ENCODE measurements around the gene CA5A.
A peak's percentile ranks its signal among the peaks of the same experiment; 100 is the strongest.

CA5A gene

GRCh38 chr16:87850009-87851006, 86.0 kb downstream of the CA5A start:
- no peaks in the 10 kb centered on the region for H3K9me3 ChIP-seq (ENCODE audit: control insufficient read depth in 2 of 2, low read length in 2 of 2)
- no peaks in the 10 kb centered on the region for H3K27me3 ChIP-seq (ENCODE audit: control insufficient read depth in 2 of 2, insufficient read depth in 2 of 2, low read length in 2 of 2)
- peaks cover 0 to 6% of the 10 kb centered on the region in 2 donors for H3K36me3 ChIP-seq (ENCODE audit: control insufficient read depth in 2 of 2, insufficient read depth in 2 of 2, low read length in 2 of 2)
- H3K4me3 ChIP-seq (ENCODE audit: low read length in 2 of 2): no peak overlapping the region
- no peak overlapping the region for H3K27ac ChIP-seq (ENCODE audit: low read depth in 2 of 2, low read length in 2 of 2)
- peak overlapping the region in 1 of 2 donors; percentile 32 for H3K9ac ChIP-seq (ENCODE audit: low read depth in 1 of 2, low read length in 2 of 2)
- H3K4me1 ChIP-seq (ENCODE audit: control insufficient read depth in 2 of 2, insufficient read depth in 2 of 2, low read length in 2 of 2): peaks cover 15 to 22% of the 10 kb centered on the region in 2 donors

- Histone ChIP-seq H3K4me3 (ENCODE audit: low read length in 2 of 2) (no peak overlapping the region), H3K9ac (ENCODE audit: low read depth in 1 of 2, low read length in 2 of 2) (no peak overlapping the region), H3K9me3 (ENCODE audit: control insufficient read depth in 2 of 2, low read length in 2 of 2) (no peaks in the 10 kb centered on the region), H3K36me3 (ENCODE audit: control insufficient read depth in 2 of 2, insufficient read depth in 2 of 2, low read length in 2 of 2) (peaks cover 0 to 6% of the 10 kb centered on the region in 2 donors), H3K4me1 (ENCODE audit: control insufficient read depth in 2 of 2, insufficient read depth in 2 of 2, low read length in 2 of 2) (peaks cover 15 to 17% of the 10 kb centered on the region in 2 donors), H3K27me3 (ENCODE audit: control insufficient read depth in 2 of 2, insufficient read depth in 2 of 2, low read length in 2 of 2) (no peaks in the 10 kb centered on the region), H3K27ac (ENCODE audit: low read depth in 2 of 2, low read length in 2 of 2) (no peak overlapping the region)
Observed at GRCh38 chr16:87849419-87850008, 86.8 kb downstream of the CA5A start.

DNA sequence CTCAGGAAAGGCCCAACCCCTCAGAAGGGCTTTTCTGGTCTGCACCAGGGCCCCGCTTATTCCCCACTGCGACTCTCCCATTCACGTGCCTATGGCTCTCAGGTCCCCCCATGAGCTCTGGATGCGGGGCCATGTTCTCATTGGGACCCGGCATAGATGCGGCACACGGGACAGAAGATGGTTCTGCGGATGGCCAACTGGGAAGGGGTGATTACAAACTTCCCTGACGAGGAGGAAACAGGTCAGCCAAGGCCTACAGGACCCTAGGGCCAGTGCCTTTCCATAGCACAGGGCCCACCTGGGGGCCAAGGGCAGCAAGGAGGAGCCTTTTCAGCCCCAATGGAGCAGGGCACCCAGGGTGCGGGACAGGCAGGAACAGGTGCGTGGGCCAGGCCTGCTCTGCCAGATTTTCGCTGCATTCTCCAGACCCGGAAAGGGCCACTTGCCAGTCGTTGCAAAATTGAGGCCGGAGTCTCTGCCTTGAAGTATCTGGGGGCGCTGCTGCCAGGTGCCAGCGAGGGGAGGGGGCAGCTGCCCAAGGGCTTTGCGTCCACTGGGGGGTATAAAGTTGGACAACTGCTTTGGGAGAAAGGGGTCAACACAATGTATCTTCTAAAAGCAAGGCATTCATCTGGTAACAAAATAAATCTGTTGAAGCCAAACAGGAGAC, 87.5 kb downstream of the CA5A start:
- Histone ChIP-seq H3K36me3 (ENCODE audit: control insufficient read depth in 2 of 2, insufficient read depth in 2 of 2, low read length in 2 of 2) (peaks cover 0 to 6% of the 10 kb centered on the region in 2 donors), H3K4me3 (ENCODE audit: low read length in 2 of 2) (no peak overlapping the region), H3K4me1 (ENCODE audit: control insufficient read depth in 2 of 2, insufficient read depth in 2 of 2, low read length in 2 of 2) (peaks cover 15 to 17% of the 10 kb centered on the region in 2 donors), H3K27me3 (ENCODE audit: control insufficient read depth in 2 of 2, insufficient read depth in 2 of 2, low read length in 2 of 2) (no peaks in the 10 kb centered on the region), H3K9ac (ENCODE audit: low read depth in 1 of 2, low read length in 2 of 2) (no peak overlapping the region), H3K9me3 (ENCODE audit: control insufficient read depth in 2 of 2, low read length in 2 of 2) (no peaks in the 10 kb centered on the region), H3K27ac (ENCODE audit: low read depth in 2 of 2, low read length in 2 of 2) (no peak overlapping the region)

GRCh38 chr16:87847785-87848675, 88.3 kb downstream of the CA5A start:
- H3K4me3 ChIP-seq (ENCODE audit: low read length in 2 of 2): no peak overlapping the region
- H3K36me3 ChIP-seq (ENCODE audit: control insufficient read depth in 2 of 2, insufficient read depth in 2 of 2, low read length in 2 of 2): peaks cover 0 to 6% of the 10 kb centered on the region in 2 donors
- H3K4me1 ChIP-seq (ENCODE audit: control insufficient read depth in 2 of 2, insufficient read depth in 2 of 2, low read length in 2 of 2): peaks cover 8 to 12% of the 10 kb centered on the region in 2 donors
- no peaks in the 10 kb centered on the region for H3K27me3 ChIP-seq (ENCODE audit: control insufficient read depth in 2 of 2, insufficient read depth in 2 of 2, low read length in 2 of 2)
- H3K27ac ChIP-seq (ENCODE audit: low read depth in 2 of 2, low read length in 2 of 2): no peak overlapping the region
- peak overlapping the region in 1 of 2 donors; percentile 3 for H3K9ac ChIP-seq (ENCODE audit: low read depth in 1 of 2, low read length in 2 of 2)
- H3K9me3 ChIP-seq (ENCODE audit: control insufficient read depth in 2 of 2, low read length in 2 of 2): no peaks in the 10 kb centered on the region

DNA sequence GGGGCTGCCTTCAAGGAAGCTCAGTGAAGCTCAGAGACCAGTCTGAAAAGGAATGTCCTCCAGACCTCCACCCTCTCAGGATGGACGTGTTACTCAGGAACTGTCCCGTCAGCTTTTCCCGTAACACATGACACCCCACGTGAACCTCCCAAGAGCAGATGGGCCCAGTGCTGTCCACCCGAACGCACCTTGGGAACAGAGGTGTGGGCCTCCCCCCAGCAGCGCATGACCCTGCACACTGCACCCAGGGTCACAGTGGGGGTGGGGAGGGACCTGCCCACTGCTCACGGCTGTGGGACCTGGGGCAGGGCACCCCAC, 88.9 kb downstream of the CA5A start:
- Histone ChIP-seq H3K27ac (ENCODE audit: low read depth in 2 of 2, low read length in 2 of 2) (no peak overlapping the region), H3K9ac (ENCODE audit: low read depth in 1 of 2, low read length in 2 of 2) (no peak overlapping the region), H3K4me3 (ENCODE audit: low read length in 2 of 2) (no peak overlapping the region), H3K9me3 (ENCODE audit: control insufficient read depth in 2 of 2, low read length in 2 of 2) (no peaks in the 10 kb centered on the region), H3K4me1 (ENCODE audit: control insufficient read depth in 2 of 2, insufficient read depth in 2 of 2, low read length in 2 of 2) (peaks cover 6 to 7% of the 10 kb centered on the region in 2 donors), H3K27me3 (ENCODE audit: control insufficient read depth in 2 of 2, insufficient read depth in 2 of 2, low read length in 2 of 2) (no peaks in the 10 kb centered on the region), H3K36me3 (ENCODE audit: control insufficient read depth in 2 of 2, insufficient read depth in 2 of 2, low read length in 2 of 2) (peaks cover 0 to 6% of the 10 kb centered on the region in 2 donors)

DNA sequence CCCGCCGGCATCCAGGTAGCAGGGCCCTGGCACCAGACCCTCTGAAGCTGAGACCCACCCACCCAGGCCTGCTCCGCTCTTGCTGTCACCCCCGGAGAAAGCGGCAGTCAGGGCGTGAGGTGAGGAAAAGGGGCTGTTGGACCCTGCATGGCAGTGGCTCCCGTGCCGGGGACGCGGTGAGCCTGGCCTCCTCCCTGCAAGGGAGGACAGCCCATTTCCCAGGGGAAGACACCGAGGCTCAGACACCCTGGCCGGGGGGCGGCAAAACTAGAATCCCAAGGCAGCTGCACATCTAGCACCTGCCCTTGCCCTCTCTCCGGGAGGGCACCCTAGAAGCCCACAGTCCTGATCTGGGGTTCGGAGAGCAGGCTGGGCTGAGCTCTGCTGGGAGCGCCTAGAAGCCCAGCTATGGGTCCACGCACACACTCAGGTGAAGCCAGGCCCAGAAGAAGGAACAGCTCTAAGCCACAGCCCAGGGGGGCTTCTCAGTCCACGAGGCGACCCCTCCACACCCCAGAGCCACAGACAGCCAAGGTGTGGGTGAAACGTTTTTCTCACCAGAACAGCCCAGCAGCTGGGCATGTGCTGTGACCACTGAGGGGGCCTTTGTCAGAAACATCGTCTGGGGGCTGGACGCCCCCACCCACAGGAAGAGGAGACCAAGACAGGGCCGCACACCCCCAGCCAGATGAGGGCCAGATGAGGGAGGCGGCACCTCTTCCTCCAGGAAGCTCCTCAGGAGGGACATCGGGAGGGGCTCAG, 89.4 kb downstream of the CA5A start:
- Histone ChIP-seq H3K4me3 (ENCODE audit: low read length in 2 of 2) (no peak overlapping the region), H3K9me3 (ENCODE audit: control insufficient read depth in 2 of 2, low read length in 2 of 2) (no peaks in the 10 kb centered on the region), H3K27me3 (ENCODE audit: control insufficient read depth in 2 of 2, insufficient read depth in 2 of 2, low read length in 2 of 2) (no peaks in the 10 kb centered on the region), H3K4me1 (ENCODE audit: control insufficient read depth in 2 of 2, insufficient read depth in 2 of 2, low read length in 2 of 2) (peaks cover 6 to 7% of the 10 kb centered on the region in 2 donors), H3K36me3 (ENCODE audit: control insufficient read depth in 2 of 2, insufficient read depth in 2 of 2, low read length in 2 of 2) (peaks cover 0 to 6% of the 10 kb centered on the region in 2 donors), H3K9ac (ENCODE audit: low read depth in 1 of 2, low read length in 2 of 2) (no peak overlapping the region), H3K27ac (ENCODE audit: low read depth in 2 of 2, low read length in 2 of 2) (no peak overlapping the region)

DNA sequence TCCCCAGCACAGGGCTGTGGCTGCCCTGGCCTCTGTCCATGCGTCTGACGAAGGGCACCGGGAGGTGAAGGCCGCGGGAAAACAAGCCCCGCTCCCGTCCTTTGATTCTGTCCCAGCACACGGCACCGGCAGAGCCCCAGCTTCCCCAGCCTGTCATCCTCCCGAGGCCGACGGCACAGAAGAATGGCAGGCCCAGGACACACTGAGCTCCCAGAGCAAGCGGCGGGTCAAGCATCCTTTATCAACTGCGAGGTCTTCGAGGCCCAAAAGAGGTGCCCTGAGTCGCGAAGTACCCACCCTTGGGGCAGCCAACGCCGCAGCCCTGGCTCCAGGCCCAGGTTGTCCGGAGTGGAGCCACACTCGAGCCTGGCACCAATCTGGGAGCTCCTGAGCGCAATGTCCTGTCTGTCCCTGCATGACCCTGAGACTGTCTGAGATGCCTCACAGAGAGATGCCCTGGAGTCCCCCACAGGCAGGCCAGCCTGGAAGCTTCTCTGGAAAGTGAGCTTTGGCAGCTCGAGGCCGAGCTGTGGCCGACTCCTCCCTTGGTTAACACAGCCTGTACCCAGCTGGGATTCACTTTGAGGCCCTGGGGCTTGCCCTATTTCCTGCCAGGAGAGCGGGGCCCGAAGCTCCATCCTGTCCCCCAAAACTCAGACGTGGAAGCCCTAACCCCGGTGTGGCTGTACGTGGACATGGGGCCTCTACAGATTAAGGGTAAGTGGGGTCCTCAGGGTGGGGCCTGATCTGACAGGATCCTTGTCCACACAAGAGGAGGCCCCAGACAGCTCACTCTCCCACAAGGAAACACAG, 90.3 kb downstream of the CA5A start:
- Histone ChIP-seq H3K4me1 (ENCODE audit: control insufficient read depth in 2 of 2, insufficient read depth in 2 of 2, low read length in 2 of 2) (peaks cover 6 to 7% of the 10 kb centered on the region in 2 donors), H3K4me3 (ENCODE audit: low read length in 2 of 2) (no peak overlapping the region), H3K9me3 (ENCODE audit: control insufficient read depth in 2 of 2, low read length in 2 of 2) (no peaks in the 10 kb centered on the region), H3K27me3 (ENCODE audit: control insufficient read depth in 2 of 2, insufficient read depth in 2 of 2, low read length in 2 of 2) (no peaks in the 10 kb centered on the region), H3K36me3 (ENCODE audit: control insufficient read depth in 2 of 2, insufficient read depth in 2 of 2, low read length in 2 of 2) (peaks cover 0 to 4% of the 10 kb centered on the region in 2 donors), H3K27ac (ENCODE audit: low read depth in 2 of 2, low read length in 2 of 2) (no peak overlapping the region), H3K9ac (ENCODE audit: low read depth in 1 of 2, low read length in 2 of 2) (no peak overlapping the region)

GRCh38 chr16:87845213-87845612, 91.1 kb downstream of the CA5A start:
- Histone ChIP-seq H3K27ac (ENCODE audit: low read depth in 2 of 2, low read length in 2 of 2) (no peak overlapping the region), H3K9ac (ENCODE audit: low read depth in 1 of 2, low read length in 2 of 2) (no peak overlapping the region), H3K4me1 (ENCODE audit: control insufficient read depth in 2 of 2, insufficient read depth in 2 of 2, low read length in 2 of 2) (peaks cover 2 to 6% of the 10 kb centered on the region in 2 donors), H3K36me3 (ENCODE audit: control insufficient read depth in 2 of 2, insufficient read depth in 2 of 2, low read length in 2 of 2) (no peaks in the 10 kb centered on the region), H3K4me3 (ENCODE audit: low read length in 2 of 2) (no peak overlapping the region), H3K27me3 (ENCODE audit: control insufficient read depth in 2 of 2, insufficient read depth in 2 of 2, low read length in 2 of 2) (no peaks in the 10 kb centered on the region), H3K9me3 (ENCODE audit: control insufficient read depth in 2 of 2, low read length in 2 of 2) (no peaks in the 10 kb centered on the region)
